ENCODE results near the gene SMAD7. TPM values are rescaled to one million over a fixed set of nuclear protein-coding genes. Genes with fewer than 3 reads are reported as not detected.

The SMAD7 gene
- total RNA-seq, 2 donors from 2014 or later: 14.9 to 21.7 TPM

DNA sequence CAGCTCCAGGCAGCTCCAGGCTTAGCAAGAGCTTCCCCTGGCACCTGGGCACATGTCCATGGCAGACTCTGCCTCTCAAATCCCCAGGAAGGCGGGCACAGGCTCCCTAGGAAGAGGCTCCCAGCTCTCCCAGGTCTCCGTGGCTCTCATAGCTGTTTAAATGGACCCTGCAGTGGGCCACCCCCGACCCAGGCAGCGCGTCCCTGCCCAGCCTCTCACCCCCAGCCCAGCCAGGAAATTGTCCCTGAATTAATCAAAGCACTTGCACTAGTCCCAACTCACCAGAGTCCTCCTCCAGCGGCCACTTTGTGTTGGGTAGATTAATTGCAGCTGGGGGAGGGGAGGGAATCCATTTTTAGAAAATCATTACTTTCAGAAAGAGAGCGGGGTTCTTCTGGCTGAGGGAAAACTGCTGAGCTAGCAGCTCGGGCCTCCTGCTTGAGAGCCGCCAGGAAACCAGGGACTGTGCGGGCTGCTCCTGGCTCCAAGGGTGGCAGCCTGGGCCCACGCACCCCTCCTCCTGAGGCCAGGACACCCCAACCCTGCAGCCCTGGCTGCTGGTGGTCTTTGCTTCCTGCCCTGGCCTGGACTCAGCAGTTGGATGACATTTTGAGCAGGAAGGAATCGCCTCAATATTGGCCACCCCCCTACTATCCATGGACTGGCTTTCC, 36.0 kb downstream of the SMAD7 start:
- no peak overlapping the region for H3K27ac Mint-ChIP-seq
- DNase-seq: no peak
- H3K27me3 Mint-ChIP-seq (ENCODE audit: low read depth): no peaks in the 10 kb centered on the region

DNA sequence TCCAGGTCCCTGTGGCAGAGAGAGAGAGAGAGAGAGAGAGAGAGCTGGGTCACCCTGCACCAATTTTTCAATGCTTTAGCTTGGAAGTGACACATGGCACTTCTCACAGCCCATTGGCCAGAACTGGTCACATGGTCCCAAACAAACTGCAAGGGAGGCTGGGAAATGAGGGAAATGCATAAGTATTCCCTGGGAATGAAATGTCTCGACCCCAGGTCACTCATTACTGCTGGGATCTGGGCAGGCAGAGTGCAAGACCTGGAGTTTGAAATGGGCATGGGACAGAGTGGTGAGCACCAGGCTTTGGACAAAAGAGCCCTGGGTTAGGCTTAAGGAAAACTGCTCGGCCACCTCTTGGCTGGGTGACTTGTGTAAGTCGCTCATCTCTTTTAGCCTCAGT, 37.0 kb downstream of the SMAD7 start:
- H3K36me3 Mint-ChIP-seq (ENCODE audit: insufficient read depth in 2 of 2): no peaks in the 10 kb centered on the region
- no peaks in the 10 kb centered on the region for H3K9me3 Mint-ChIP-seq
- H3K27me3 Mint-ChIP-seq (ENCODE audit: low read depth): no peaks in the 10 kb centered on the region
- H3K27ac Mint-ChIP-seq: no peak overlapping the region
- no peak overlapping the region for H3K4me3 Mint-ChIP-seq
- peaks cover 25% of the 10 kb centered on the region for H3K4me1 Mint-ChIP-seq (ENCODE audit: low read depth)
- ATAC-seq (replicated peaks in 1 of 2) (no peak), DNase-seq (no peak)

More for the DNA sequence above, 36.0 kb downstream of the SMAD7 start:
- Mint-ChIP-seq H3K9me3 (no peaks in the 10 kb centered on the region), H3K4me3 (no peak overlapping the region), H3K36me3 (ENCODE audit: insufficient read depth in 2 of 2) (no peaks in the 10 kb centered on the region), H3K4me1 (ENCODE audit: low read depth) (peaks cover 17% of the 10 kb centered on the region)
- ATAC-seq (replicated peaks in 1 of 2): no peak

DNA sequence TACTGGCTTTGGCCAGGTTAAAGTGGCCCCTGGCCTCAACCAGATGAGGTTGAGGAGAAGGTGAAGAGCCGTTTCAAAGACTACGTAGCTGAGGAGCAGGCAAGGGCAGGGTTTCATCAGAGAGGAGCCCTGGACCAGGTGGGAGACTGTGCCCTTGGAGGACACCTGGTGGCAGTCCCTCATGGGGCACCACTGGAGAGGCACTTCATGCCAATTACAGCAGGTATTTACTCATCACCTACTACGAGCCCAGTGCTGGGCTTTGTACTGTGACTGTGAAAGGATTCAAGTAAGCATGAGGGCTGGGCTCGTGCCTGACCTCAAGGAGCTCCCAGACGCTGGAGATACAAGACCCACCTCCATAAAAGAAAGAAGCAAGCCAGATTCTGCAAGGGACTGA, 37.6 kb downstream of the SMAD7 start:
- H3K36me3 Mint-ChIP-seq (ENCODE audit: insufficient read depth in 2 of 2): no peaks in the 10 kb centered on the region
- peak; percentile 42 to 48 for DNase-seq
- no peak overlapping the region for H3K4me3 Mint-ChIP-seq
- H3K27ac Mint-ChIP-seq: no peak overlapping the region
- no peaks in the 10 kb centered on the region for H3K9me3 Mint-ChIP-seq
- peak; percentile 83 to 90 for ATAC-seq (replicated peaks in 1 of 2)
- no peaks in the 10 kb centered on the region for H3K27me3 Mint-ChIP-seq (ENCODE audit: low read depth)
- H3K4me1 Mint-ChIP-seq (ENCODE audit: low read depth): peaks cover 26% of the 10 kb centered on the region

GRCh38 chr18:48910972-48911545, 39.7 kb downstream of the SMAD7 start:
- Mint-ChIP-seq H3K9me3 (no peaks in the 10 kb centered on the region), H3K4me3 (no peak overlapping the region), H3K4me1 (ENCODE audit: low read depth) (peaks cover 26% of the 10 kb centered on the region), H3K36me3 (ENCODE audit: insufficient read depth in 2 of 2) (no peaks in the 10 kb centered on the region), H3K27me3 (ENCODE audit: low read depth) (no peaks in the 10 kb centered on the region), H3K27ac (no peak overlapping the region)
- ATAC-seq (replicated peaks in 1 of 2): no peak
- DNase-seq: no peak

DNA sequence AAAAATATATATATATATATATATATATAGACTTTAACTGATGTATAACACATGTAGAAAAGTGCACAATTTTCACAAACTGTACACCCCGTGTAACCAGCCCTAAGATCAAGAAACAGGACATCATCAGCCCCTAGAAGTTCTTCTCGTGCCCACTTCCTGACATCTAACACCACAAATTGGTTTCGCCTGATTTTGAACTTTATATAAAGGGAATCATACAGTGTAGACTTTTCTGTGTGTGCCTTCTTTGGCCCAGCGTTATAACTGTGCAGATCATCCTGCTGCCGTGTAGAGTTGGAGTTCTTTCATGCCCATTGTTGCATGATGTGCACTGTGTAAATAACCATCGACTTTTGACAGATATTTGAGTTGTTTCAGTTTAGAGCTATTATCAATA, 41.0 kb downstream of the SMAD7 start:
- no peak overlapping the region for H3K4me3 Mint-ChIP-seq
- no peak overlapping the region for H3K27ac Mint-ChIP-seq
- H3K9me3 Mint-ChIP-seq: peaks cover 2% of the 10 kb centered on the region in 2 donors
- DNase-seq (no peak), ATAC-seq (replicated peaks in 1 of 2) (peak in 1 of 2 donors; percentile 27)
- H3K4me1 Mint-ChIP-seq (ENCODE audit: low read depth): peaks cover 26% of the 10 kb centered on the region
- H3K27me3 Mint-ChIP-seq (ENCODE audit: low read depth): no peaks in the 10 kb centered on the region
- no peaks in the 10 kb centered on the region for H3K36me3 Mint-ChIP-seq (ENCODE audit: insufficient read depth in 2 of 2)

GRCh38 chr18:48908916-48909315, 41.8 kb downstream of the SMAD7 start:
- H3K4me3 Mint-ChIP-seq: no peak overlapping the region
- H3K9me3 Mint-ChIP-seq: peaks cover 7 to 9% of the 10 kb centered on the region in 2 donors
- DNase-seq: no peak
- H3K27ac Mint-ChIP-seq: no peak overlapping the region
- ATAC-seq (replicated peaks in 1 of 2): no peak
- H3K4me1 Mint-ChIP-seq (ENCODE audit: low read depth): peaks cover 26% of the 10 kb centered on the region
- H3K36me3 Mint-ChIP-seq (ENCODE audit: insufficient read depth in 2 of 2): peaks cover 5 to 7% of the 10 kb centered on the region in 2 donors
- H3K27me3 Mint-ChIP-seq (ENCODE audit: low read depth): peaks cover 8% of the 10 kb centered on the region

DNA sequence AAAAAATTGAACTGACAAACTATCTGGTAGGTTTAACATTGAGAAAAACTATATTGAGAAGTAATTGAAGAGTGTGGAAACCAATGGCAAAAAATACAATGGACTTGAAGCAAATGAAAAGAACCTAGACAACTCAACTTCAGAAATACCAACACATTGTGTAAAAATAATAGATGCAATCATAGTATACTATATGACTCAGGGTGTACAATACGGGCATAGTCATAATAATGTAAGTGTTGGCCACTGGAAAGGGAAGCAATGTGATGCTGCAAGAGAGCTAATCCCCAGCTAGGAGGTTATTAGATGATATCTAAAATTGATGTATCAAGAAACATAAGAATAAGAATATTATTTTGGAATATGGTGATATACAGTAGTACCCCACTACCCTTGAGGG, 45.3 kb downstream of the SMAD7 start:
- H3K4me1 Mint-ChIP-seq (ENCODE audit: low read depth): peaks cover 17% of the 10 kb centered on the region
- peaks cover 7 to 12% of the 10 kb centered on the region in 2 donors for H3K9me3 Mint-ChIP-seq
- no peak overlapping the region for H3K4me3 Mint-ChIP-seq
- H3K27me3 Mint-ChIP-seq (ENCODE audit: low read depth): peaks cover 9% of the 10 kb centered on the region
- DNase-seq (no peak), ATAC-seq (replicated peaks in 1 of 2) (no peak)
- H3K36me3 Mint-ChIP-seq (ENCODE audit: insufficient read depth in 2 of 2): peaks cover 5 to 7% of the 10 kb centered on the region in 2 donors
- H3K27ac Mint-ChIP-seq: no peak overlapping the region

DNA sequence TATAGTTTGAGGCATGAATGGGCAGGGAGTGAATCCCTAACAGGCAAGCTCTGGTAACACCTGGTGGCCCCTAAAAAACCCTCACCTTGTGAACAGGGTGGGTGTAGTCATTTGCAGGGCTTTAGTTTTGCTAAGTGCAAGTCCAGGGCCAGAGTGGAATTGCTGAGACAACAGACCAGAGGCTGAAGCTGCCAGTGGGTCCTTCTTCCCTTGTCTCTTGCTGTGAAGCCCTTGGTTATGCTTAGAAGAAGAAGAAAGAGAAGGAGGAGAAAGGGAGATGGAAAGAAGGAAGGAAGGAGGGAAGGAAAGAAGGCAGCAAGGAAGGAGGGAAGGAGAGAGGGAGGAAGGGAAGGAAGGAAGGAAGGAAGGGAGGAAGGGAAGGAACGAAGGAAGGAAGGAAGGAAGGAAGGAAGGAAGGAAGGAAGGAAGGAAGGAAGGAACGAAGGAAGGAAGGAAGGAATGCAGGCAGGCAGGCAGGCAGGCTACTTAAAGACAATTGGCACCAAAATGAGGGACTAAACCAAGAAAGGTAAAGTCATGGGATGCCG, 45.8 kb downstream of the SMAD7 start:
- DNase-seq (no peak), ATAC-seq (replicated peaks in 1 of 2) (no peak)
- Mint-ChIP-seq H3K27ac (no peak overlapping the region), H3K36me3 (ENCODE audit: insufficient read depth in 2 of 2) (peaks cover 5 to 7% of the 10 kb centered on the region in 2 donors), H3K4me1 (ENCODE audit: low read depth) (peaks cover 18% of the 10 kb centered on the region), H3K27me3 (ENCODE audit: low read depth) (peaks cover 9% of the 10 kb centered on the region), H3K4me3 (no peak overlapping the region), H3K9me3 (peaks cover 7 to 12% of the 10 kb centered on the region in 2 donors)

DNA sequence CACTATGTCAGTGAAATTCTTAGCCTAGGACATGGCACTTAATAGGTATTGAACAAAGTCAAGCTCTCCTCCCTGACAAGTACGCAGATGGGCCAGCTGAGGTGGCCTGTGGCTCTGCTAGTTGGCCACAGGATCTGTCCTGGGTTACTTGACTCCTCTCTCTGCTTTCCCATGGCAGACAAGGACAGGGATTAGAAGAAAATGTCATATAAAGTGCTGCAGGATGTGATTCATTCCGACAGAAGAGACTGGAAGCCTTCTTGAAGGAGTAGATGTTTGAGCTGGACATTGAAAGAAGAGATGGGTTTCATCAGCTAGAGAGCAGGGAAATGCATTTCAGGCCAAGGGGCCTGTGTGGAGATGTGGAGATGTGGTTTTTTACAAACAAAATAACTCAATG, 46.7 kb downstream of the SMAD7 start:
- DNase-seq (no peak), ATAC-seq (replicated peaks in 1 of 2) (no peak)
- Mint-ChIP-seq H3K4me3 (no peak overlapping the region), H3K27ac (no peak overlapping the region), H3K36me3 (ENCODE audit: insufficient read depth in 2 of 2) (peaks cover 5 to 7% of the 10 kb centered on the region in 2 donors), H3K27me3 (ENCODE audit: low read depth) (peaks cover 9% of the 10 kb centered on the region), H3K9me3 (peaks cover 10 to 12% of the 10 kb centered on the region in 2 donors), H3K4me1 (ENCODE audit: low read depth) (peaks cover 11% of the 10 kb centered on the region)

DNA sequence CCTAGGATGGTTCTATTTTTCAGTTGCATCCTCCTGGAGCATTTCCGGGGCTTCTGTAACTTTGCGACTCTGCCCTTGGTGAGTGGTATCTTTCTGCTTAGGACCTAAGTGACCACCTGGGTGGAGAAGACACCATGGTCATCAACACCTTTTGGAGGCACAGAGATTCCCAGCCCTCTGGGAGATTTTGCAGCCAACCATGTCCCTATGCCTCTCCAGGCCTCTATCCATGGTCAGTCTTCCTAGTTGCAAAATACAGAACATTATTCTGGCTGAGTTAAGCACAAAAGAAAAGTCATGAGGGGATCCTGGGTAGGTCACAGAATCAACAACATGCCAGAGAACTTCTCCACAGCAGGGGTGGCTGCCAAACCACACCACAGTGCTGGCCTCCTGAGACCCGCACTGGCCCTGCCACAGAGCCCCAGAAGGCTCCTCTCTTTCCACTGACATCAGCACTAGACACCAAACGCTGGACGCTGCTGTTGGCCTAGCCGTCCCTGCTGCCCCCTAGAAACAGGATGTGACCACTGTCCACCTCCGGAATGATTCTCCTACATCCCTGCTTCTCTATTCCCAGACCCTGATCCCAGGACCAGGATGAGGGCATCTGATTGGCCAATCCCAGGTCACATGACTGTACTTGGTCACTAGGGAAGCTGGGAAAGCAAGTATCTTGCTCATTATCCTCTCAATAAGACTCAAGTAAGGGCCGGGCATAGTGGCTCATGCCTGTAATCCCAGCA, 47.7 kb downstream of the SMAD7 start:
- H3K4me1 Mint-ChIP-seq (ENCODE audit: low read depth): peaks cover 7% of the 10 kb centered on the region
- ATAC-seq (replicated peaks in 1 of 2) (no peak), DNase-seq (no peak)
- peaks cover 9% of the 10 kb centered on the region for H3K27me3 Mint-ChIP-seq (ENCODE audit: low read depth)
- H3K9me3 Mint-ChIP-seq: peaks cover 10 to 12% of the 10 kb centered on the region in 2 donors
- peaks cover 5 to 7% of the 10 kb centered on the region in 2 donors for H3K36me3 Mint-ChIP-seq (ENCODE audit: insufficient read depth in 2 of 2)
- H3K4me3 Mint-ChIP-seq: no peak overlapping the region
- no peak overlapping the region for H3K27ac Mint-ChIP-seq

DNA sequence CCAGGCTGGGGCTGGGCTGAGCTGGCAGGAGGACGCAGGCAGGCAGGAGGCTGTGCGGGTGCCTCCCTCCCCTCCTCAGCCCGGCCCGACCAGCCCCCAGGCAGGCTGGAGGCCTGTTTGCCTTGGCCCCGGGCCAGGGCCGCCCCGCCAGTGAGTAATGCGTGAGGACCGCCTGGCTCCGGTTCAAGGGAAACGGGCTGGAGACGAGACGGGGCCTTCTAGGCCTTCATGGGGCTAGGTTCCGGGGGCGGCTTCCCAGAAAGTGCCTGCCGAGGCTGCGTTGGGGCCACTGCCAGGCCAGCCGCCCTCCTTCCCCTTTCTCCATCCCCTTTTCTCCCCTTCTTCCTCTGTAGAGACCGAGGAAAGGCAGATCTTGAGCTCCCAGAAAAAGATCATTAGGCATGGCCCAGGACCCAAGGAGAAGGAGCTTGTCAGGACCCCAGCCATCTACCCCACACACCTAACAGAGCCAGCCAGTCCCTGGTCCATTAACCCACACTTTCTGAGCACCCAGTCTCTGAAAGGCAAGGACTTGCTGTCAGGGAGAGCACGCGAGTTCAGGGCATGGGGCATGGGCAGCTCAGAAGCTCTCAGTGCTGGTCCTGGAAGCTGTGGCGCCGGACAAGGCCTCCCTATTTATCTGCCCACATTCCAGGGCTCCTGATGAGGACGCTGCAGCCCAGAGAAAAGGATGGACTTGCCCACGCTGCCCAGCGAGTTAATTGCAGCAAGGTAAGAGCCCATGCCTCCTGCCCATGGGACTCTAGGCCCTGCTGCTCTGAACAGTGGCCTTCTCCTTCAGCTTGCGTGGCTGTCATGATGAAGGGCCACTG, 48.5 kb downstream of the SMAD7 start:
- peaks cover 8% of the 10 kb centered on the region for H3K4me1 Mint-ChIP-seq (ENCODE audit: low read depth)
- no peak overlapping the region for H3K4me3 Mint-ChIP-seq
- peaks cover 10 to 12% of the 10 kb centered on the region in 2 donors for H3K9me3 Mint-ChIP-seq
- no peak overlapping the region for H3K27ac Mint-ChIP-seq
- ATAC-seq (replicated peaks in 1 of 2) (no peak), DNase-seq (no peak)
- peaks cover 9% of the 10 kb centered on the region for H3K27me3 Mint-ChIP-seq (ENCODE audit: low read depth)
- peaks cover 5 to 7% of the 10 kb centered on the region in 2 donors for H3K36me3 Mint-ChIP-seq (ENCODE audit: insufficient read depth in 2 of 2)

DNA sequence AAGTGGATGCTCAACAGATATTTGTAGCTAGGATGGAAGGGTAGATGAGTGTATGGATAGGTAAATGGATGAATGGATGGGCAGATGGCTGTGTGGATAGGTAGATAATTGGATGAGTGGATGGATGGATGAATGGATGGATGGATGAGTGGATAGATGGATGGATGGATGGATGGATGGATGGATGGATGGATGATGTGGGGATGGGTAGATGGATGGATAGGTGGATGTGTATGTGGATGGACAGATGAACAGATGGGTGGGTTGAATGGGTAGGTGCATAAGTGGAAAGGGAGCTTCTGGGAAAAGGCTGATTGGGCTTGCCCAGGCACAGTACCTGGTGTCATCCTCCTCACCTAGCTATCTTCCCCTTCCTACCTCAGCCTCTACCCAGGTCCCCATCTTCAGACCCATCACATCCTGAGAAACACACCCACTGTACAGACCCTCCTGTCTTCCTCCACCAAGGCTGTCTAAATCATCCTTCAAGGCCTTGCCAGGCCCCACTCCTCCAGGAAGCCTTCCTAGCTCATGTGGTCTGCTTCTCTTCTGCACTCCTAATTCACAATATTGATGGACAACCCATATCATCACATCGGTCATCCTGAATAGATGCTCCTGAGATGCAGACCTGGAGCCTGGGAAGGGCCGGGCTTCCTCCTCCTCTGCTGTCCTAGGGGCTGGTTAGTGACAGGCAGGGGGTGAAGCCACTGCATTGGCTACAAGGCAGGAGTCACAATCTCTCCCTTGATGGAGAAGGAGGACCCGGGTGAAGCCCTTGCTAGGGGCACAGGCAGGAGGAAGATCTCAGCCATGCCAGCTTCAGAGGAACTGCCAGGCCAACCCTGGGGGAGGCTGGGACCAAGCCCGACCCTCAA, 49.4 kb downstream of the SMAD7 start:
- H3K27me3 Mint-ChIP-seq (ENCODE audit: low read depth): peaks cover 9% of the 10 kb centered on the region

More for the DNA sequence above, 49.4 kb downstream of the SMAD7 start:
- H3K36me3 Mint-ChIP-seq (ENCODE audit: insufficient read depth in 2 of 2): peaks cover 5 to 7% of the 10 kb centered on the region in 2 donors
- ATAC-seq (replicated peaks in 1 of 2): no peak
- H3K4me3 Mint-ChIP-seq: no peak overlapping the region
- H3K27ac Mint-ChIP-seq: no peak overlapping the region
- DNase-seq: no peak
- H3K4me1 Mint-ChIP-seq (ENCODE audit: low read depth): peaks cover 16% of the 10 kb centered on the region
- peaks cover 10 to 12% of the 10 kb centered on the region in 2 donors for H3K9me3 Mint-ChIP-seq
